Cardiac muscle cell (in vitro differentiated cells and primary cell): ENCODE results near the gene UQCR10. TPM values are rescaled to one million over a fixed set of nuclear protein-coding genes. Genes with fewer than 3 reads are reported as not detected.
A peak's percentile ranks its signal among the peaks of the same experiment; 100 is the strongest.

ENCODE experiments used
- DNase-seq, 2 donors: peaks; one replicate each; pipeline versions ENCODE4 v3.0.0 to v3.0.0-alpha.2; 2010 to 2017; ENCODE audit warnings: low read depth in 1 of 2, low spot score in 1 of 2
- H3K27ac ChIP-seq: fragments of 200-600 bp; sonication (generic); 2 replicates; pipeline ENCODE4 v1.5.1; 2016
- H3K27me3 ChIP-seq: fragments of 200-600 bp; sonication (generic); 2 replicates; pipeline ENCODE4 v1.6.0; 2016; ENCODE audit warnings: control low read depth
- H3K36me3 ChIP-seq: fragments of 200-600 bp; sonication (generic); 2 replicates; pipeline ENCODE4 v1.5.1; 2016; ENCODE audit warnings: control low read depth
- H3K4me1 ChIP-seq: fragments of 200-600 bp; sonication (generic); 2 replicates; pipeline ENCODE4 v1.8.1; 2017; ENCODE audit warnings: low read depth, mild to moderate bottlenecking, mixed run types
- H3K4me3 ChIP-seq: fragments of 200-600 bp; sonication (generic); 2 replicates; pipeline ENCODE4 v1.5.1; 2016; ENCODE audit warnings: mild to moderate bottlenecking
- H3K9me3 ChIP-seq: fragments of 200-600 bp; sonication (generic); 2 replicates; pipeline ENCODE4 v1.5.1; 2017; ENCODE audit warnings: low read depth, mild to moderate bottlenecking, control low read depth
- CTCF ChIP-seq: IDR thresholded peaks from 2 replicates; pipeline ENCODE4 v1.5.1; 2012; ENCODE audit warnings: low read depth, mild to moderate bottlenecking, low read length
- polyA plus RNA-seq: library from polyadenylated mRNA; unstranded; fragments of >200 nt; fragmentation: Nextera tagmentation; extraction: Ambion mirVana; gene quantifications from 2 replicates; pipeline ENCODE4 v1.2.1, GENCODE V29; 2016
- total RNA-seq: library from RNA; depleted of rRNA; stranded (reverse); fragments of >200 nt; gene quantifications from 2 replicates; pipeline ENCODE4 v1.2.3, GENCODE V29; 2016

The UQCR10 gene
- total and polyA plus RNA-seq, 2 experiments from 2014 or later, result 107 to 613 TPM

- no peak overlapping the region for H3K4me3 ChIP-seq
Measured at GRCh38 chr22:29726512-29727130, 40.5 kb upstream of the UQCR10 start.

DNA sequence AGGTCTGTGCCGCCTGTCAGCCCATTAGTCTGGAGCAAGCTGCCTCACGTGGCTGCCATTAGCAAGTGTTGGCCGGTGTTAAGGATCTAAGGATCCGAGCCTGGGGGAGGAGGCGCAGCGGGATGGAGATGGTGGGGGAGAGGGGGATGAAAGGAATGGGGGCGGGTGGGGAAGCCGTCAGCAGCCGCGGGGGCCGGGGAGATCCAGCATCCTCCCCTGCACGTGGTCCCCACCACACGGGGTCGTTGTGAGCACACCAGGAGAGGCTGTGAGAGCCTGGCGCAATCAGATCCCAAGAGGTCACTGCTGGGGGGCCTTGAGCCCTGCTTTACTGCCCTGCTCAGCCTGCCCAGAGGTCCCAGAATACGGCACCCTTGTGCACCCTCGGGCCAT lies 40.0 kb upstream of the UQCR10 start:
- H3K9me3 ChIP-seq, result no peaks in the 10 kb centered on the region
- H3K4me1 ChIP-seq, result no peaks in the 10 kb centered on the region
- TF ChIP-seq CTCF, result peak; percentile 39
- no peak overlapping the region for H3K27ac ChIP-seq
- no peak overlapping the region for H3K4me3 ChIP-seq
- H3K27me3 ChIP-seq, result peaks cover 31% of the 10 kb centered on the region
- no peaks in the 10 kb centered on the region for H3K36me3 ChIP-seq
- peak; percentile 37 to 58 for DNase-seq

More at GRCh38 chr22:29726512-29727130, 40.5 kb upstream of the UQCR10 start:
- no peaks in the 10 kb centered on the region for H3K4me1 ChIP-seq
- peaks cover 36% of the 10 kb centered on the region for H3K27me3 ChIP-seq
- no peak for DNase-seq
- no peaks in the 10 kb centered on the region for H3K9me3 ChIP-seq
- H3K27ac ChIP-seq, result no peak overlapping the region
- no peaks in the 10 kb centered on the region for H3K36me3 ChIP-seq
- TF ChIP-seq CTCF, result no peak

DNA sequence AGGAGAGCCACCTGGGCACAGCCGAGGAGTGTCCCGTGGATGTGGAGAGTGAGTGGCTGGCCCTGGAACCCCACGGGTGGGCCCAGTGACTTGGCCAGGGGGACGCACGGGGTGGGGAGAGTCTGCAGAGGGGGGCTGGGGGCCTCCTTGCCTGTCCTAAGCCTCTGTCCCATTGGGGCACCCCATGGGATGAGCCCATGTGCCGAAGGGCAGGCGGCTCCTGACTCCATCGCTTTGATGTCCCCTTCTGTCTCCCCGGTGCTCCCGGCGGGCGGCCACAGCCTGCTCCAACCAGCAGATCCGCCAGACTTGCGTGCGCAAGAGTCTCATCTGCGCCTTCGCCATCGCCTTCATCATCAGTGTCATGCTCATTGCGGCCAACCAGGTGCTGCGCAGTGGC lies 38.0 kb upstream of the UQCR10 start:
- H3K36me3 ChIP-seq, result no peaks in the 10 kb centered on the region
- TF ChIP-seq CTCF, result no peak
- no peak overlapping the region for H3K4me3 ChIP-seq
- peaks cover 11% of the 10 kb centered on the region for H3K27me3 ChIP-seq
- H3K4me1 ChIP-seq, result no peaks in the 10 kb centered on the region
- H3K27ac ChIP-seq, result no peak overlapping the region
- no peak for DNase-seq
- no peaks in the 10 kb centered on the region for H3K9me3 ChIP-seq

GRCh38 chr22:29731058-29731850 lies 35.9 kb upstream of the UQCR10 start:
- Histone ChIP-seq H3K4me1 (no peaks in the 10 kb centered on the region), H3K4me3 (no peak overlapping the region), H3K9me3 (no peaks in the 10 kb centered on the region), H3K27ac (no peak overlapping the region), H3K27me3 (no peaks in the 10 kb centered on the region), H3K36me3 (no peaks in the 10 kb centered on the region)
- TF ChIP-seq CTCF, result no peak
- no peak for DNase-seq

DNA sequence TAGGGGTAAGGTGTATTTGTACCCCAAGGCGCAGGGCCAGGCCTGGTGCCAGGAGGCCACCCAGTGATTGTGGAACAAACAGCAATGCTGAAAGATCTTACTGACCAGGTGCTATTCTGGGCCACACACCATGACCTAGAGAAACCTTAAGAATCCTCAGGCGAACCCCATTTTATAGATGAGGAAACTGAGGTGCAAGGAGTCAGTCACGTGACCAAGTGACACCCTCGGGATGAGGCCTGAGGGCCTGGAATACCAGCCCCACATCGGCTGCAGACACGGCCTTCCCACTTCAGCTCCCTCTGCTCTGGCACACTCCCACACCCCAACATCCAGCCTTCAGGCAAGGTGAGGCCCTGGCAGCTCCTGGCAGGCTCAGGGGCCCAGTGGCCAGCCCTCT lies 34.3 kb upstream of the UQCR10 start:
- Histone ChIP-seq H3K4me3 (no peak overlapping the region), H3K9me3 (no peaks in the 10 kb centered on the region), H3K36me3 (no peaks in the 10 kb centered on the region), H3K4me1 (no peaks in the 10 kb centered on the region), H3K27ac (no peak overlapping the region), H3K27me3 (no peaks in the 10 kb centered on the region)
- TF ChIP-seq CTCF, result no peak
- DNase-seq, result no peak
